ENCODE measurements around the gene FLAD1. TPM values are rescaled to one million over a fixed set of nuclear protein-coding genes. Genes with fewer than 3 reads are reported as not detected.

FLAD1 gene
- total and polyA plus RNA-seq, 2 of the 4 experiments (the other 2 are of a cell fraction): 26.3 to 37.3 TPM

- Histone ChIP-seq H3K56ac (ENCODE audit: extremely low read depth, insufficient read depth, low read length) (no peak overlapping the region), H3K9me3 (ENCODE audit: control insufficient read depth, insufficient read depth, low read length) (no peaks in the 10 kb centered on the region), H3K27me3 (ENCODE audit: control insufficient read depth, insufficient read depth, low read length) (no peaks in the 10 kb centered on the region), H2AK5ac (ENCODE audit: low read depth, low read length) (no peak overlapping the region), H4K91ac (ENCODE audit: insufficient read depth, low read depth, low read length) (no peak overlapping the region), H4K20me1 (ENCODE audit: insufficient read depth, low read length) (no peaks in the 10 kb centered on the region), H3K4ac (ENCODE audit: low read depth, low read length) (no peak overlapping the region), H2BK5ac (ENCODE audit: low read depth, low read length, poor library complexity, severe bottlenecking) (no peak overlapping the region), H3K27ac (ENCODE audit: insufficient read depth, low read length) (no peak overlapping the region), H3K9me1 (ENCODE audit: insufficient read depth, low read length) (peaks cover 11% of the 10 kb centered on the region; the same call in 1 of the 2 replicates), H2BK15ac (ENCODE audit: low read depth, low read length) (no peak overlapping the region), H2BK20ac (ENCODE audit: low read depth, low read length) (no peak overlapping the region), H3K23ac (ENCODE audit: low read depth, low read length) (no peak overlapping the region), H2AK9ac (replicated peaks; ENCODE audit: low read depth, low read length, poor library complexity) (peak overlapping the region; percentile 37), H2BK120ac (ENCODE audit: low read depth, low read length) (no peak overlapping the region), H3K4me1 (ENCODE audit: control insufficient read depth, insufficient read depth, low read length) (peaks cover 2% of the 10 kb centered on the region), H4K5ac (ENCODE audit: low read depth, low read length) (no peak overlapping the region), H3K18ac (ENCODE audit: low read depth, low read length) (no peak overlapping the region), H3K9ac (ENCODE audit: low read depth, low read length) (no peak overlapping the region), H3K4me3 (ENCODE audit: insufficient read depth, low read depth, low read length) (no peak overlapping the region), H2AFZ (replicated peaks; ENCODE audit: low read length, poor library complexity) (no peak overlapping the region), H3K79me1 (ENCODE audit: low read depth in 1 of 2, low read length in 2 of 2) (peaks cover 0 to 14% of the 10 kb centered on the region in 2 experiments; a peak in 2 of 4 replicates), H4K8ac (ENCODE audit: low read depth in 2 of 2, low read length in 2 of 2) (no peak overlapping the region), H3K36me3 (ENCODE audit: control insufficient read depth, insufficient read depth, low read length) (no peaks in the 10 kb centered on the region), H3K4me2 (ENCODE audit: low read depth, low read length) (no peak overlapping the region), H3K14ac (replicated peaks; ENCODE audit: low read depth, low read length) (no peak overlapping the region)
- no TSS peak for BruUV-seq (replicated peaks)
- WGBS, 2 experiments (ENCODE audit: extremely low coverage in 2 of 2, insufficient read length in 1 of 2): 85% methylated on average over 7 of the region's 7 CpGs; no CpG with 5 or more reads in 1 of the 2 experiments
- POLR2A ChIA-PET (ENCODE audit: unreplicated experiment): no interaction called here
- dilution Hi-C loops (cut with HindIII; ENCODE audit: low sequenced_read_pairs, unreplicated experiment): no loop called here
- DNase-seq (no peak), ATAC-seq (ENCODE audit: low read depth) (no peak)
- CTCF ChIA-PET: no interaction called here
- TF ChIP-seq SMC3 (IDR thresholded peaks at IDR 0.05; ENCODE audit: low read depth, low read length): no peak
- TF ChIP-seq USF2 (IDR thresholded peaks at IDR 0.05; ENCODE audit: low read depth, low read length): no peak
- TF ChIP-seq ELK1 (IDR thresholded peaks at IDR 0.05; ENCODE audit: borderline replicate concordance, low read depth, low read length): no peak
- no peak for TF ChIP-seq CEBPB (IDR thresholded peaks at IDR 0.05; ENCODE audit: low read depth, low read length)
- no peak for TF ChIP-seq FOS (IDR thresholded peaks at IDR 0.05; ENCODE audit: low read depth, low read length)
- no peak for TF ChIP-seq MAFK (IDR thresholded peaks at IDR 0.05; ENCODE audit: low read depth, low read length)
- no peak for TF ChIP-seq BHLHE40 (IDR thresholded peaks at IDR 0.05; ENCODE audit: low read depth, low read length)
- TF ChIP-seq NFE2L2 (IDR thresholded peaks at IDR 0.05; ENCODE audit: low read depth, low read length): no peak
- no peak for TF ChIP-seq RFX5 (IDR thresholded peaks at IDR 0.05; ENCODE audit: low read depth, low read length)
- no peak for TF ChIP-seq CHD1 (IDR thresholded peaks at IDR 0.05; ENCODE audit: low read depth, low read length)
- TF ChIP-seq CTCF (conservative IDR thresholded peaks at IDR 0.05; ENCODE audit: low read depth, low read length): no peak
- TF ChIP-seq MXI1 (IDR thresholded peaks at IDR 0.05; ENCODE audit: borderline replicate concordance, low read depth, low read length): no peak
- no peak for TF ChIP-seq RCOR1 (IDR thresholded peaks at IDR 0.05; ENCODE audit: insufficient replicate concordance, low read length)
- no peak for TF ChIP-seq POLR2A (IDR thresholded peaks at IDR 0.05; ENCODE audit: low read depth, low read length)
- TF ChIP-seq MAZ (IDR thresholded peaks at IDR 0.05; ENCODE audit: borderline replicate concordance, low read depth, low read length): no peak
- intact Hi-C loops (cut with micrococcal nuclease): no loop called here
- in situ Hi-C loops (cut with MboI; ENCODE audit: low sequenced_read_pairs): no loop called here
Measured at GRCh38 chr1:154938604-154939399, 44.3 kb upstream of the FLAD1 start.
